Thyroid gland (tissue), 4 donors: Measurements from ENCODE around the gene LAD1.
A peak's percentile ranks its signal among the peaks of the same experiment; 100 is the strongest.

Source experiments
- CTCF ChIP-seq, 6 experiments: fragments of 200-600 bp in 3 of 6; fragments of 450-650 bp in 3 of 6; sonication (generic) in 3 of 6; IDR thresholded peaks; one replicate each; pipeline ENCODE4 v1.5.1; 2016 to 2019; ENCODE audit warnings: antibody characterized with exemption in 6 of 6, mild to moderate bottlenecking in 2 of 6, inconsistent platforms in 1 of 6, moderate library complexity in 1 of 6
- POLR2A ChIP-seq, 2 donors: fragments of 450-650 bp; IDR thresholded peaks; one replicate each; pipeline ENCODE4 v1.6.1; 2017; ENCODE audit warnings: antibody characterized with exemption in 2 of 2, mild to moderate bottlenecking in 2 of 2, moderate library complexity in 1 of 2

DNA sequence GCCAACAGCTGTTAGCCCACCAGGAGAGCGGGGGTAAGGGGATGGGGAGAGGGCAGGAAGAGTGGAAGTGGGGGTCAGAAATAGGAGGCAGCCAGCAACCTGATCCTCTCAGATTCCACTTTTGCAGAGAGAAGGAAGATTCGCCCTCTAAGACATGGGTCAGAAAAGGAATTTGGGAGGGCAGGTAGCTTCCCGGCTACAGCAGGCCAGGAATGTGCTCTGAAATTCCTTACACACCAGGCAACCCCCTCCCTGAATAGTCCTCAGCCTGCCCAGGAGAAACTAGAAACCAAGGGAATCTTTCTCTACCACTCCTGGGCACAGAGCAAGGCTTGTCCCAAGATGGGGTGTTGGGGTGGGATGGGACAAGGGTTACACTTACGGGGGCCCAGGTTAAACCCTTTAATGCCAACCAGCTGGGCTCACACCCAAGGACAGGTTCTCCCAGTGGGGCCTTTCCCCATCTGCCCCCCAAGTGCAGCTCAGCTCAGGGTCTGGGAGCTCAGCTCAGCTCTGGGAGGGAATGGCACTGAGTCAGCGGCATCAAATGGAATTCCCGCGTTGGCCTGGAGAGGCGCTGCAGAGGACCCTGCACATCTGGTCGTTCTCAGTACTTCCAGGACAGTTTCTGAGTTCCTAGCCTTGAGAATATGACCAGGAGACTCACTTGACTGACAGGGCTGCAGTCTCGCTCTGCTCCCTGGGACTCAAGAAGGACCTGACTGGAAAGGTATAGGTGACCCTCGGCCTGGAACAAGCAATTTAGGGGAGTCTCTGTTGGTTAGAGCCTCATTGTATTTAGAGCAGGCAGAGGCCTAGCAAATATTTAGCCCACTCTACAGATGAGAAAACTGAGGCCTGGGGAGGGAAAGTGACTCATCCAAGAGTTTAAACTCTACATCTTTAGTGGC lies 22.4 kb downstream of the LAD1 start:
- TF ChIP-seq CTCF (IDR thresholded peaks at IDR 0.05) (peak in 2 of 6 experiments; percentile 22 to 42), POLR2A (IDR thresholded peaks at IDR 0.05) (no peak)
